CD14-positive monocyte (primary cell): ENCODE data around the gene CTU1. TPM values are rescaled to one million over a fixed set of nuclear protein-coding genes. Genes with fewer than 3 reads are reported as not detected.

Experiments used
- DNase-seq, 3 donors: peaks; one replicate each; pipeline ENCODE4 v3.0.0-alpha.2; 2011 to 2022
- H2AFZ ChIP-seq: 2 replicates; pipeline ENCODE4 v1.6.0; 2012; ENCODE audit warnings: mild to moderate bottlenecking, low read depth, low read length, inconsistent platforms; ENCODE audit not compliant: insufficient read depth, poor library complexity, severe bottlenecking
- H3K27ac ChIP-seq, 2 donors: 1 replicate in 1 of 2; 2 replicates in 1 of 2; pipeline ENCODE4 v1.5.1; 2012 to 2013; ENCODE audit warnings: low read length in 2 of 2, control low read depth in 1 of 2, inconsistent platforms in 1 of 2, low read depth in 1 of 2, mild to moderate bottlenecking in 1 of 2
- H3K27me3 ChIP-seq, 2 donors: one replicate each; pipeline versions ENCODE4 v1.6.0 to v1.6.1; 2011 to 2013; ENCODE audit warnings: low read length in 2 of 2; ENCODE audit not compliant: control insufficient read depth in 2 of 2, insufficient read depth in 2 of 2
- H3K36me3 ChIP-seq, 2 donors: replicated peaks in 1 of 2; 1 replicate in 1 of 2; 2 replicates in 1 of 2; pipeline versions ENCODE4 v1.5.1 to v1.6.1; 2012 to 2013; ENCODE audit warnings: low read length in 2 of 2, control low read depth in 1 of 2, inconsistent platforms in 1 of 2, mild to moderate bottlenecking in 1 of 2; ENCODE audit not compliant: insufficient read depth in 2 of 2, control insufficient read depth in 1 of 2
- H3K4me1 ChIP-seq, 2 donors: 1 replicate in 1 of 2; 2 replicates in 1 of 2; pipeline versions ENCODE4 v1.5.1 to v1.6.1; 2012 to 2013; ENCODE audit warnings: low read length in 2 of 2, control low read depth in 1 of 2, inconsistent platforms in 1 of 2, mild to moderate bottlenecking in 1 of 2, moderate library complexity in 1 of 2; ENCODE audit not compliant: insufficient read depth in 2 of 2, control insufficient read depth in 1 of 2
- H3K4me2 ChIP-seq: replicated peaks from 2 replicates; pipeline ENCODE3; 2012; ENCODE audit warnings: low read length, moderate library complexity, mild to moderate bottlenecking; ENCODE audit not compliant: poor library complexity, severe bottlenecking; ENCODE audit errors: extremely low read depth
- H3K4me3 ChIP-seq, 3 experiments: fragments of 200-600 bp in 1 of 3; sonication (generic) in 1 of 3; replicated peaks in 1 of 3; 1 replicate in 2 of 3; 2 replicates in 1 of 3; pipeline ENCODE4 v1.5.1; 2011 to 2013; ENCODE audit warnings: low read length in 3 of 3, mild to moderate bottlenecking in 3 of 3, control low read depth in 2 of 3, low read depth in 2 of 3, inconsistent platforms in 1 of 3, moderate library complexity in 1 of 3
- H3K79me2 ChIP-seq: 2 replicates; pipeline ENCODE4 v1.6.0; 2012; ENCODE audit warnings: mild to moderate bottlenecking, control low read depth, inconsistent platforms, low read length, moderate library complexity; ENCODE audit not compliant: insufficient read depth
- H3K9ac ChIP-seq: 2 replicates; pipeline ENCODE4 v1.6.0; 2017; ENCODE audit warnings: low read length, mild to moderate bottlenecking; ENCODE audit not compliant: insufficient read depth, poor library complexity, severe bottlenecking
- H3K9me3 ChIP-seq, 2 donors: replicated peaks in 1 of 2; 1 replicate in 1 of 2; 2 replicates in 1 of 2; pipeline versions ENCODE4 v1.5.1 to v1.6.1; 2012 to 2013; ENCODE audit warnings: low read length in 2 of 2, control low read depth in 1 of 2; ENCODE audit not compliant: control insufficient read depth in 1 of 2, insufficient read depth in 1 of 2
- H4K20me1 ChIP-seq: 2 replicates; pipeline ENCODE4 v1.6.0; 2012; ENCODE audit warnings: mild to moderate bottlenecking, low read length, control low read depth, moderate library complexity; ENCODE audit not compliant: insufficient read depth
- H3K27ac Mint-ChIP-seq, 7 donors: one replicate each; pipeline ENCODE4 v1.8.0; 2020; ENCODE audit warnings: mild to moderate bottlenecking in 7 of 7, mixed read lengths in 7 of 7, moderate library complexity in 6 of 7, inconsistent platforms in 2 of 7
- H3K27me3 Mint-ChIP-seq, 3 donors: one replicate each; pipeline ENCODE4 v1.8.0; 2021 to 2022; ENCODE audit warnings: low read depth in 3 of 3, mild to moderate bottlenecking in 3 of 3, mixed read lengths in 3 of 3, moderate library complexity in 3 of 3, inconsistent platforms in 1 of 3
- H3K36me3 Mint-ChIP-seq, 2 donors: one replicate each; pipeline ENCODE4 v1.8.0; 2020; ENCODE audit warnings: mixed read lengths in 2 of 2, inconsistent platforms in 1 of 2, mild to moderate bottlenecking in 1 of 2
- H3K4me1 Mint-ChIP-seq: one replicate; pipeline ENCODE4 v1.8.0; 2020; ENCODE audit warnings: mild to moderate bottlenecking, mixed read lengths
- H3K4me3 Mint-ChIP-seq, 2 donors: one replicate each; pipeline ENCODE4 v1.8.0; 2020; ENCODE audit warnings: mild to moderate bottlenecking in 2 of 2, mixed read lengths in 2 of 2, moderate library complexity in 1 of 2
- H3K9me3 Mint-ChIP-seq, 7 donors: one replicate each; pipeline ENCODE4 v1.8.0; 2020 to 2022; ENCODE audit warnings: mixed read lengths in 7 of 7, mild to moderate bottlenecking in 6 of 7, moderate library complexity in 6 of 7, inconsistent platforms in 2 of 7
- CTCF ChIP-seq: fragments of 200-600 bp; IDR thresholded peaks from one replicate; pipeline ENCODE4 v1.8.0; 2022; ENCODE audit warnings: antibody characterized with exemption, mild to moderate bottlenecking
- WGBS: methylation state at CpG from one replicate; pipeline ENCODE4 v1.1.5; 2013; ENCODE audit warnings: missing lambda C conversion rate; ENCODE audit not compliant: insufficient coverage; 5-methylcytosine and 5-hydroxymethylcytosine counted together
- intact Hi-C, 2 donors: fragments of 100-400 bp; cut with micrococcal nuclease; formaldehyde crosslinking; loops; one replicate each; pipeline versions ENCODE4 v1.15.0 to v1.15.1; 2023
- polyA plus RNA-seq, 3 donors: library from polyadenylated mRNA; depleted of rRNA in 1 of 3; unstranded in 2 of 3; stranded (reverse) in 1 of 3; fragments of 300-500 nt in 2 of 3; fragments of >200 nt in 1 of 3; fragmentation: Illumina TruSeq in 2 of 3; gene quantifications; 1 replicate in 2 of 3; 2 replicates in 1 of 3; pipeline ENCODE4 v1.2.3, GENCODE V29; 2012 to 2021

Gene CTU1
- polyA plus RNA-seq, 3 donors, result 0.75 to 3.0 (median 2.9) TPM

- H3K9ac ChIP-seq, result peak overlapping the region; percentile 57
- H4K20me1 ChIP-seq, result no peaks in the 10 kb centered on the region
- intact Hi-C loops, result no loop called here
- Mint-ChIP-seq H3K27me3 (no peaks in the 10 kb centered on the region), H3K4me3 (peak overlapping the region; percentile 65 to 80), H3K27ac (peak overlapping the region; percentile 98 to 100 (median 100)), H3K9me3 (no peaks in the 10 kb centered on the region), H3K4me1 (peaks cover 95% of the 10 kb centered on the region), H3K36me3 (peaks cover 37 to 69% of the 10 kb centered on the region in 2 donors)
- no peak for TF ChIP-seq CTCF
- WGBS, result 5% methylated on average over 3 of the region's 6 CpGs
- H3K4me2 ChIP-seq, result peak overlapping the region; percentile 76
- peaks cover 0 to 7% of the 10 kb centered on the region in 2 donors for H3K36me3 ChIP-seq
- H3K4me1 ChIP-seq, result peaks cover 99% of the 10 kb centered on the region in 2 donors
- no peaks in the 10 kb centered on the region for H3K27me3 ChIP-seq
- H3K9me3 ChIP-seq, result no peaks in the 10 kb centered on the region
- peak overlapping the region in 2 of 3 experiments; percentile 7 to 72 for H3K4me3 ChIP-seq
- peak overlapping the region; percentile 98 to 99 for H3K27ac ChIP-seq
- no peak overlapping the region for H2AFZ ChIP-seq
- peak; percentile 85 to 95 (median 92) for DNase-seq
- H3K79me2 ChIP-seq, result peaks cover 70% of the 10 kb centered on the region
Observed at GRCh38 chr19:51138549-51138979, 30.4 kb upstream of the CTU1 start.

- H3K79me2 ChIP-seq, result peaks cover 70% of the 10 kb centered on the region
- peak overlapping the region; percentile 98 to 99 for H3K27ac ChIP-seq
- TF ChIP-seq CTCF, result no peak
- peaks cover 97% of the 10 kb centered on the region in 2 donors for H3K4me1 ChIP-seq
- Mint-ChIP-seq H3K27me3 (no peaks in the 10 kb centered on the region), H3K4me1 (peaks cover 89% of the 10 kb centered on the region), H3K9me3 (no peaks in the 10 kb centered on the region), H3K36me3 (peaks cover 37 to 69% of the 10 kb centered on the region in 2 donors), H3K4me3 (peak overlapping the region; percentile 60 to 86), H3K27ac (peak overlapping the region; percentile 98 to 100 (median 100))
- peak overlapping the region in 1 of 3 experiments; percentile 72 for H3K4me3 ChIP-seq
- H3K27me3 ChIP-seq, result no peaks in the 10 kb centered on the region
- no peaks in the 10 kb centered on the region for H4K20me1 ChIP-seq
- H3K9ac ChIP-seq, result peak overlapping the region; percentile 57
- DNase-seq, result no peak
- H3K36me3 ChIP-seq, result peaks cover 0 to 7% of the 10 kb centered on the region in 2 donors
- no peak overlapping the region for H2AFZ ChIP-seq
- 60% methylated on average over 5 of the region's 9 CpGs for WGBS
- intact Hi-C loops, result loop anchor here in 1 of 2 donors (1.0 to 2.0 kb wide), 2 partner anchors 10 to 15 kb away; no protein-coding TSS in a partner anchor
- H3K4me2 ChIP-seq, result peak overlapping the region; percentile 76
- no peaks in the 10 kb centered on the region for H3K9me3 ChIP-seq
Observed at GRCh38 chr19:51137792-51138425, 29.7 kb upstream of the CTU1 start.
